PC-3 (cell line): Measurements from ENCODE around the gene DTWD2. TPM values are rescaled to one million over a fixed set of nuclear protein-coding genes. Genes with fewer than 3 reads are reported as not detected.

Experiments
- microRNA-seq: library from miRNA; unstranded; fragments of <30 nt; microRNA quantifications from one replicate; pipeline ENCODE4 v1.1.0, GENCODE V29; 2020; ENCODE audit not compliant: unreplicated experiment
- total RNA-seq: library from RNA; depleted of rRNA; stranded (reverse); fragments of >200 nt; gene quantifications from 2 replicates; pipeline ENCODE4 v1.2.3, GENCODE V29; 2014; rRNA removed

The DTWD2 gene
- total RNA-seq, 1 experiment from 2014 or later: 16.5 TPM

Small RNA genes within 50 kb of the gene (microRNA-seq; reads per million reads assigned to microRNA genes)
- gene MIR1244-2: not detected

Other genes with a start within 250 kb of the DTWD2 start
- 16.0 and 20.6 TPM in 2 replicates for gene DMXL1, start 82.5 kb upstream of the DTWD2 start, total RNA-seq